ENCODE results near the gene PPP3R1. TPM values are rescaled to one million over a fixed set of nuclear protein-coding genes. Genes with fewer than 3 reads are reported as not detected.

PPP3R1 gene
- total RNA-seq, 1 experiment from 2014 or later: 83.8 TPM

DNA sequence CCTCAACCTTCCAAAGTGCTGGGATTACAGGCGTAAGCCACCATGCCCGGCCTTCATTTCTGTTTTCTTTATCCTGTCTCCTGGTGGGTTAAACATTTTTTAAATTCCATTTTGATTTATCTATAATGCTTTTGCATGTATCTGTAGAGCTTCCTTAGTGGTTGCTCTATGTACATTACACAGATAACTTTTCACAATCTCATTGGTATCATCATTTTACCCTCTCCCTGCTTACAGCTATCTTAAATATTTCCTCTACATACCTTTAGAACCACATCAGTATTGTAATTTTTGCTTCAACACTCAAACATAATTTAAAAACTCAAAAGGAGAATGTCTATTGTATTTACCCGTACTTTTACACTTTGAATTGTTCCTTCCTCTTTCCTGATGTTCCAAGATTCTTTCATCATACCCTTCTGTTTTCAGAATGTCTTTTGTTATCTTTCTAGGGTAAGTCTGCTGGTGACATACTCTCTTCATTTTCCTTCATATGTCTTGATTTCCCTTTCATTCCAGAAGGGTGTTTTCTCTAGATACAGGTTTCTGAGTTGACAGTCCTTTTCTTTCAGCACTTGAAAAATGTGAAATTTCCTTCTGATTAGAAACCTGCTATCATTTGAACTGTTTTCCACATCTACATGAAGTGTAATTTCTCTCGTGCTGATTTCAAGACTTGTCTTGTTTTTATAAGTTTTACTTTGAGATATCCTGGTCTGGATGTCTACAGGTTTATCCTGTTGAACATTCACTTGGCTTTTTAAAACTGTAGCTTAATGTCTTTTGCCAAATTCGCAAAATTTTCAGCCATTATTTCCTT, 21.9 kb downstream of the PPP3R1 start:
- POLR2A ChIA-PET (ENCODE audit: low non-redundant PET): interaction anchor here (0.7 kb wide), 1 partner anchor 31 kb away, joined by 4 read pairs; no protein-coding TSS in a partner anchor
- CTCF ChIA-PET: no interaction called here
- H3K4me1 ChIP-seq (ENCODE audit: insufficient read depth, low read length, poor library complexity, severe bottlenecking): peaks cover 30% of the 10 kb centered on the region
- H3K36me3 ChIP-seq (ENCODE audit: insufficient read depth, low read length, poor library complexity, severe bottlenecking): no peaks in the 10 kb centered on the region
- no peak for DNase-seq (ENCODE audit: low spot score)
- H3K27ac ChIP-seq (ENCODE audit: low read depth, low read length, poor library complexity, severe bottlenecking): peak overlapping the region; percentile 26
- H3K9me3 ChIP-seq (ENCODE audit: low read depth, low read length, poor library complexity, severe bottlenecking): no peaks in the 10 kb centered on the region
- BruUV-seq (replicated peaks): no TSS peak
- intact Hi-C loops (cut with micrococcal nuclease; ENCODE audit: unreplicated experiment): no loop called here
- no peak for TF ChIP-seq EZH2 (IDR thresholded peaks at IDR 0.05; ENCODE audit: borderline replicate concordance, low read depth, low read length, poor library complexity, severe bottlenecking)
- TF ChIP-seq, protein P1, sequence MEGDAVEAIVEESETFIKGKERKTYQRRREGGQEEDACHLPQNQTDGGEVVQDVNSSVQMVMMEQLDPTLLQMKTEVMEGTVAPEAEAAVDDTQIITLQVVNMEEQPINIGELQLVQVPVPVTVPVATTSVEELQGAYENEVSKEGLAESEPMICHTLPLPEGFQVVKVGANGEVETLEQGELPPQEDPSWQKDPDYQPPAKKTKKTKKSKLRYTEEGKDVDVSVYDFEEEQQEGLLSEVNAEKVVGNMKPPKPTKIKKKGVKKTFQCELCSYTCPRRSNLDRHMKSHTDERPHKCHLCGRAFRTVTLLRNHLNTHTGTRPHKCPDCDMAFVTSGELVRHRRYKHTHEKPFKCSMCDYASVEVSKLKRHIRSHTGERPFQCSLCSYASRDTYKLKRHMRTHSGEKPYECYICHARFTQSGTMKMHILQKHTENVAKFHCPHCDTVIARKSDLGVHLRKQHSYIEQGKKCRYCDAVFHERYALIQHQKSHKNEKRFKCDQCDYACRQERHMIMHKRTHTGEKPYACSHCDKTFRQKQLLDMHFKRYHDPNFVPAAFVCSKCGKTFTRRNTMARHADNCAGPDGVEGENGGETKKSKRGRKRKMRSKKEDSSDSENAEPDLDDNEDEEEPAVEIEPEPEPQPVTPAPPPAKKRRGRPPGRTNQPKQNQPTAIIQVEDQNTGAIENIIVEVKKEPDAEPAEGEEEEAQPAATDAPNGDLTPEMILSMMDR (conservative IDR thresholded peaks at IDR 0.05; ENCODE audit: low read depth, low read length): no peak
- H3K27me3 ChIP-seq (replicated peaks; ENCODE audit: insufficient read depth, low read depth, low read length, poor library complexity): no peaks in the 10 kb centered on the region
- H3K4me3 ChIP-seq (ENCODE audit: low read depth, low read length, poor library complexity, severe bottlenecking): no peak overlapping the region

DNA sequence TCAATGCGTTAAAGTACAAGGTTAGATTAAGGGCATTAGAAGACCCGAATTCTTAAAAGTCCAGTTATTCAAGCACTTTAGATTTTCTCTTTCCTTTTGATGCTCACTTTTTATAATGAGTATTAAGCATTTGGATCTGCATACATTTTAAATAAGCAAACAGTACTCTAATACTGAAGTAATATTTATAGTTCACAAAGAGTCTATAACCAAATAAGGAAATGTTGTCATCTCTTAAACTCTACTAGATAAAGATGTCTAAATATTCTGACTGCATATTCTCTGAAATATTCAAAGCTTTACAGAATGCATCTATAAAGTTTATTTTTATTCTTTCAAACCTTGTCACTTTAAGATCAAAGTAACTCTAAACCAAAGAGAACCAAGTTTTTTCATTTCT, 25.5 kb downstream of the PPP3R1 start:
- no peaks in the 10 kb centered on the region for H3K27me3 ChIP-seq (replicated peaks; ENCODE audit: insufficient read depth, low read depth, low read length, poor library complexity)
- peaks cover 3% of the 10 kb centered on the region for H3K36me3 ChIP-seq (ENCODE audit: insufficient read depth, low read length, poor library complexity, severe bottlenecking)
- no peak overlapping the region for H3K4me3 ChIP-seq (ENCODE audit: low read depth, low read length, poor library complexity, severe bottlenecking)
- CTCF ChIA-PET: no interaction called here
- TF ChIP-seq EZH2 (IDR thresholded peaks at IDR 0.05; ENCODE audit: borderline replicate concordance, low read depth, low read length, poor library complexity, severe bottlenecking): no peak
- TF ChIP-seq, protein P1 (conservative IDR thresholded peaks at IDR 0.05; ENCODE audit: low read depth, low read length): no peak
- H3K27ac ChIP-seq (ENCODE audit: low read depth, low read length, poor library complexity, severe bottlenecking): no peak overlapping the region
- POLR2A ChIA-PET (ENCODE audit: low non-redundant PET): no interaction called here
- no TSS peak for BruUV-seq (replicated peaks)
- H3K4me1 ChIP-seq (ENCODE audit: insufficient read depth, low read length, poor library complexity, severe bottlenecking): peaks cover 20% of the 10 kb centered on the region
- DNase-seq (ENCODE audit: low spot score): no peak
- intact Hi-C loops (cut with micrococcal nuclease; ENCODE audit: unreplicated experiment): no loop called here
- peaks cover 6% of the 10 kb centered on the region for H3K9me3 ChIP-seq (ENCODE audit: low read depth, low read length, poor library complexity, severe bottlenecking)

DNA sequence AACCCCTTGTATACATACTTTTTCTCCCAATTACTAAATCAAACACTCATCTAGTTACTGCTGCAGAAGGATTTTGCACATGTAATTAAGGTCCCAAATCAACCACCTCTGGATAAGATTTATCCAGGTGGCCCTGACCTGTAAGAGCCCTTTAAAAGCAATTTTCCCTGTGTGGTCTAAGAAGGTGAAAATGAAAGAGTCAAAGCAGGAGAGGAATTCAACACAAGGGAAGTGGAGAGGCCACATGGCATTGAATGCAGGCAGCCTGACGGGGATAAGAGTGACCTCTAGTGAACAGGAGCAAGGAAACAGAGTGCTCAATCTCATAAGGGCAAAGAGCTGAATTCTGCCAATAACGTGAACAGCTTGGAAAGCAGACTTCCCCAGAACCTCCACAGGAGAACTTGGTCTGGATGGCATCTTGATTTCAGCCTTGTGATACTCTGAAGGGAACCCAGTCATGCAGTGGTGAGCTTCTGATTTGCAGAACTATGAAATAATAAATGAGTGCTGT, 27.2 kb downstream of the PPP3R1 start:
- no peak overlapping the region for H3K4me3 ChIP-seq (ENCODE audit: low read depth, low read length, poor library complexity, severe bottlenecking)
- peaks cover 7% of the 10 kb centered on the region for H3K4me1 ChIP-seq (ENCODE audit: insufficient read depth, low read length, poor library complexity, severe bottlenecking)
- H3K27me3 ChIP-seq (replicated peaks; ENCODE audit: insufficient read depth, low read depth, low read length, poor library complexity): no peaks in the 10 kb centered on the region
- ChIA-PET POLR2A (ENCODE audit: low non-redundant PET) (no interaction called here), CTCF (interaction anchor here (0.6 kb wide), 1 partner anchor 228 kb away, joined by 7 read pairs; no protein-coding TSS in a partner anchor)
- no TSS peak for BruUV-seq (replicated peaks)
- H3K36me3 ChIP-seq (ENCODE audit: insufficient read depth, low read length, poor library complexity, severe bottlenecking): peaks cover 8% of the 10 kb centered on the region
- TF ChIP-seq EZH2 (IDR thresholded peaks at IDR 0.05; ENCODE audit: borderline replicate concordance, low read depth, low read length, poor library complexity, severe bottlenecking): no peak
- TF ChIP-seq, protein P1 (conservative IDR thresholded peaks at IDR 0.05; ENCODE audit: low read depth, low read length): peak; percentile 46
- intact Hi-C loops (cut with micrococcal nuclease; ENCODE audit: unreplicated experiment): no loop called here
- peak; percentile 51 for DNase-seq (ENCODE audit: low spot score)
- no peak overlapping the region for H3K27ac ChIP-seq (ENCODE audit: low read depth, low read length, poor library complexity, severe bottlenecking)
- H3K9me3 ChIP-seq (ENCODE audit: low read depth, low read length, poor library complexity, severe bottlenecking): peaks cover 12% of the 10 kb centered on the region
